A549 (cell line): ENCODE data around the gene TMEM179. TPM values are rescaled to one million over a fixed set of nuclear protein-coding genes. Genes with fewer than 3 reads are reported as not detected.

ENCODE experiments used
- ATAC-seq, 2 experiments: fragments of 200-7000 bp in 1 of 2; fragments of >200 bp in 1 of 2; cut with Nextera tagmentation in 1 of 2; cut with Tn5 transposase in 1 of 2; 3 replicates each; pipeline versions ENCODE4 v1.8.0 to v1.9.1; 2018 to 2020; ENCODE audit warnings: mild to moderate bottlenecking in 1 of 2, moderate library complexity in 1 of 2
- CTCF ChIA-PET: fragments of 300-600 bp; sonication (Branson Sonifier 250); formaldehyde crosslinking; extraction: SDS; loops from one replicate; lab custom pipeline; 2021; ENCODE audit warnings: antibody characterized with exemption, inconsistent platforms; lab: Yijun Ruan, JAX
- POLR2A ChIA-PET: fragments of 350-600 bp; formaldehyde crosslinking; extraction: SDS; loops from one replicate; lab custom pipeline; 2021; ENCODE audit warnings: antibody characterized with exemption, inconsistent platforms; lab: Yijun Ruan, JAX
- DNase-seq, 2 experiments: peaks; one replicate each; pipeline versions ENCODE4 v3.0.0 to v3.0.0-alpha.2; 2011 to 2016; ENCODE audit warnings: low read depth in 1 of 2, low spot score in 1 of 2
- FAIRE-seq: peaks from 2 replicates; lab custom pipeline; 2011; peaks lifted over from hg19 to GRCh38; lab: Jason Lieb, UNC
- H3K27ac ChIP-seq, 2 experiments: fragments of >200 bp; sonication (Bioruptor Twin); formaldehyde crosslinking; 3 replicates each; pipeline ENCODE4 v1.5.1; 2016 to 2017
- H3K4me1 ChIP-seq: fragments of >200 bp; sonication (Bioruptor Twin); formaldehyde crosslinking; 3 replicates; pipeline ENCODE4 v1.6.1; 2016
- H3K4me2 ChIP-seq: fragments of >200 bp; sonication (Bioruptor Twin); formaldehyde crosslinking; 3 replicates; pipeline ENCODE4 v1.6.1; 2016
- H3K4me3 ChIP-seq: fragments of >200 bp; sonication (Bioruptor Twin); formaldehyde crosslinking; 3 replicates; pipeline ENCODE4 v1.5.1; 2016
- H3K9me3 ChIP-seq: fragments of >200 bp; sonication (Bioruptor Twin); formaldehyde crosslinking; 3 replicates; pipeline ENCODE4 v1.6.1; 2016
- CBX2 ChIP-seq: fragments of 200-600 bp; sonication (generic); IDR thresholded peaks from 2 replicates; pipeline ENCODE4 v1.6.1; 2016; ENCODE audit warnings: low read depth, mild to moderate bottlenecking, borderline replicate concordance
- CBX8 ChIP-seq: fragments of 200-600 bp; sonication (generic); IDR thresholded peaks from 2 replicates; pipeline ENCODE4 v1.6.1; 2016
- CHD2 ChIP-seq: fragments of 150-350 bp; IDR thresholded peaks from 2 replicates; pipeline ENCODE4 v1.6.1; 2014; ENCODE audit warnings: low read length; ENCODE audit not compliant: partially characterized antibody
- CHD4 ChIP-seq: fragments of 200-600 bp; sonication (generic); IDR thresholded peaks from 2 replicates; pipeline ENCODE4 v1.6.1; 2016; ENCODE audit warnings: antibody characterized with exemption, mild to moderate bottlenecking, borderline replicate concordance
- ELK1 ChIP-seq: fragments of 150-350 bp; IDR thresholded peaks from 2 replicates; pipeline ENCODE4 v1.6.1; 2014; ENCODE audit warnings: low read depth, mild to moderate bottlenecking, low read length
- FOXS1 ChIP-seq: fragments of 250-450 bp; sonication (Bioruptor Pico); IDR thresholded peaks from 2 replicates; pipeline ENCODE4 v1.5.0; 2020; ENCODE audit warnings: mild to moderate bottlenecking, moderate library complexity
- HEYL ChIP-seq: fragments of 250-450 bp; sonication (Bioruptor Pico); IDR thresholded peaks from 2 replicates; pipeline ENCODE4 v1.8.0; 2021; ENCODE audit warnings: mild to moderate bottlenecking, moderate library complexity
- HOXB13 ChIP-seq: fragments of 250-450 bp; sonication (Bioruptor Pico); IDR thresholded peaks from 2 replicates; pipeline ENCODE4 v1.5.0; 2020; ENCODE audit warnings: low read depth, mild to moderate bottlenecking, moderate library complexity
- HOXB5 ChIP-seq: fragments of 250-450 bp; sonication (Bioruptor Pico); IDR thresholded peaks from 2 replicates; pipeline ENCODE4 v1.5.0; 2020; ENCODE audit warnings: mild to moderate bottlenecking, moderate library complexity
- JUN ChIP-seq, 2 experiments: fragments of >200 bp; sonication (Bioruptor Twin); formaldehyde crosslinking; IDR thresholded peaks; 2 replicates in 1 of 2; 3 replicates in 1 of 2; pipeline ENCODE4 v1.6.1; 2016 to 2017
- NFE2L2 ChIP-seq: fragments of 150-350 bp; conservative IDR thresholded peaks from 2 replicates; pipeline ENCODE4 v1.6.1; 2014; ENCODE audit warnings: low read length
- NR3C1 ChIP-seq: fragments of >200 bp; sonication (Bioruptor Twin); formaldehyde crosslinking; IDR thresholded peaks from 3 replicates; pipeline ENCODE4 v1.6.1; 2017
- TFCP2L1 ChIP-seq: fragments of 250-450 bp; sonication (Bioruptor Pico); IDR thresholded peaks from 2 replicates; pipeline ENCODE4 v1.5.0; 2021; ENCODE audit warnings: mild to moderate bottlenecking
- TP53 ChIP-seq: fragments of 250-450 bp; sonication (Bioruptor Pico); IDR thresholded peaks from 2 replicates; pipeline ENCODE4 v1.5.0; 2021; ENCODE audit warnings: mild to moderate bottlenecking, moderate library complexity
- ZSCAN20 ChIP-seq: fragments of 250-450 bp; sonication (Bioruptor Pico); IDR thresholded peaks from 2 replicates; pipeline ENCODE4 v1.8.0; 2022; ENCODE audit warnings: mild to moderate bottlenecking, moderate library complexity
- WGBS: methylation state at CpG from one replicate; pipeline ENCODE4 v1.1.6; 2017; ENCODE audit errors: missing lambda C conversion rate; 5-methylcytosine and 5-hydroxymethylcytosine counted together
- polyA plus RNA-seq, 4 experiments: library from polyadenylated mRNA; depleted of rRNA in 3 of 4; stranded (reverse); fragments of >200 nt; fragmentation: RNase III in 1 of 4; extraction: RNeasy Plus Mini Kit Qiagen cat#74134 plus additional on column Dnase treatment in 1 of 4; gene quantifications; 2 replicates in 3 of 4; 3 replicates in 1 of 4; pipeline ENCODE4 v1.2.3, GENCODE V29; 2011 to 2017
- TF ChIP-seq, protein P1 (sequence below): fragments of >200 bp; sonication (Bioruptor Twin); formaldehyde crosslinking; IDR thresholded peaks from 2 replicates; pipeline ENCODE4 v1.6.1; 2016
- TF ChIP-seq, protein P2 (sequence below): IDR thresholded peaks from 2 replicates; pipeline ENCODE4 v1.6.1; 2012; ENCODE audit warnings: low read depth, borderline replicate concordance
- TF ChIP-seq, protein P3 (sequence below): IDR thresholded peaks from 2 replicates; pipeline ENCODE4 v1.6.1; 2012

Gene TMEM179
- polyA plus RNA-seq, 2 of the 4 experiments (the other 2 are of a cell fraction), result 0.63 TPM; not detected in 1

DNA sequence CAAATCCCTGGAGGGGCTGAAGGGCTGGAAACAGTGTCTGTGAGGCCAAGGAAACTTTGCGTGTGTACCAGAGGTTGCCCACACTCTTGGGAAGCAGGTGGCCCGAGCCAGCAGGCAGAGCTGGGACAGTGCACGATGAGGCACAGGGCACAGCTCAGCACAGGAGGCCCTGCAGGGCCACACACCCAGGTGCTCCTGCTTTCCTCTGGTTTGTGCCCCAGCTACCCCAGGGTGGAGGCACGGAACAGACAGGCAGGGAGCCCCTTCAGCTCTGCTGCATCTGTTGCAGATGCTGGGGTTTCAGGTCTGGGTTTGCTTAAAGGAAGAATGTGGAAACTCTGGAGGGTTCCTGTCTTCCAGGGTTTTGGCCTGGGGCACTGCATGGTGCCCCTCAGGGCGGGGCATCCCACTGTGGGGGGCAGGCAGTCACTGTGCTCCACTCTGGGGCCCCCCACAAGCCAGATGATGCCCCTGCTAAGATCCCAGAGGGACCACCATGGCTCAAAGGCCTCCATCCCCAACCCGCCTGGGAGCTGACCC, 8.6 kb downstream of the TMEM179 start:
- FAIRE-seq, result no peak
- ChIA-PET CTCF (interaction anchor here (1.0 to 3.3 kb wide), 3 partner anchors 32 to 519 kb away, joined by 3 to 11 read pairs (median 6); no protein-coding TSS in a partner anchor), POLR2A (no interaction called here)

DNA sequence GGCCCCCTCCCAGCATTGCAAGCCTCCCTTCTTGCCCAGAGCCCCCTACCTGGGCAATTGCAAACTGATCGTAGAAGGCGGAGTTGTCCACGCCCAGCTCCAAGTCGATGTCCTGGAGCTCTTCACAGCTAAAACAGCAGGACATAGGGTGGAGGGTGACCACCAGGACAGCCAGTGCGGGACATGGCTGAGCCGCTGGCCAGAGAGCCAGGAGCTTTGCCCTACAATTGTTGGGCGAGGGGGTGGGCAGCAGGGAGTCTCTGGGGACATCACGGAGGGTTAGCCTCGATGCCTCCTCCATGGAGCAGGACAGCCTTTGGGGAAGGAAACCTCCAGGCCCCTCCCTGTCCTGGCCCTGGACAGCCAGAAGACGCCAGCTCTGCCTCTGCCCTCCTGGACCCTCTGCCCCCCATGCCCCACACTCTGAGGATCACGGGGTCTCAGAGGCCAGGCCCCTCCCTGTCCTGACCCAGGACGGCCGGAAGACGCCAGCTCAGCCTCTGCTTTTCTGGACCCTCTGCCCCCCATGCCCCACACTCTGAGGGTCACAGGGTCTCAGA, 9.4 kb downstream of the TMEM179 start:
- no peak for DNase-seq
- no peaks in the 10 kb centered on the region for H3K4me1 ChIP-seq

More for the DNA sequence above, 8.6 kb downstream of the TMEM179 start:
- H3K4me2 ChIP-seq, result no peak overlapping the region
- H3K9me3 ChIP-seq, result no peaks in the 10 kb centered on the region
- peak in 1 of 2 experiments; percentile 17; a peak in 1 of 6 replicates for ATAC-seq
- no peak for DNase-seq
- no peak for TF ChIP-seq HOXB13 (CRISPR knock-in tag)
- TF ChIP-seq, protein P1, sequence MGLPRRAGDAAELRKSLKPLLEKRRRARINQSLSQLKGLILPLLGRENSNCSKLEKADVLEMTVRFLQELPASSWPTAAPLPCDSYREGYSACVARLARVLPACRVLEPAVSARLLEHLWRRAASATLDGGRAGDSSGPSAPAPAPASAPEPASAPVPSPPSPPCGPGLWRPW, result no peak
- no peak for TF ChIP-seq CHD4
- TF ChIP-seq CBX2, result no peak
- no peak for TF ChIP-seq CHD2
- H3K4me3 ChIP-seq, result no peak overlapping the region
- no peak overlapping the region for H3K27ac ChIP-seq
- H3K4me1 ChIP-seq, result no peaks in the 10 kb centered on the region
- WGBS, result 31% methylated on average over 6 of the region's 6 CpGs

GRCh38 chr14:104594310-104595046, 10.1 kb downstream of the TMEM179 start:
- FAIRE-seq, result no peak
- TF ChIP-seq HOXB5 (CRISPR knock-in tag) (no peak), TFCP2L1 (CRISPR knock-in tag) (no peak), ELK1 (no peak), CBX8 (no peak)
- TF ChIP-seq, protein P2, sequence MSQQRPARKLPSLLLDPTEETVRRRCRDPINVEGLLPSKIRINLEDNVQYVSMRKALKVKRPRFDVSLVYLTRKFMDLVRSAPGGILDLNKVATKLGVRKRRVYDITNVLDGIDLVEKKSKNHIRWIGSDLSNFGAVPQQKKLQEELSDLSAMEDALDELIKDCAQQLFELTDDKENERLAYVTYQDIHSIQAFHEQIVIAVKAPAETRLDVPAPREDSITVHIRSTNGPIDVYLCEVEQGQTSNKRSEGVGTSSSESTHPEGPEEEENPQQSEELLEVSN, result no peak
- DNase-seq, result no peak
- CTCF ChIA-PET, result interaction anchor here (0.6 to 3.3 kb wide), 4 partner anchors 12 to 457 kb away, joined by 3 to 11 read pairs (median 4); no protein-coding TSS in a partner anchor
- no peak overlapping the region for H3K4me3 ChIP-seq
- no peaks in the 10 kb centered on the region for H3K9me3 ChIP-seq
- POLR2A ChIA-PET, result no interaction called here
- no peak overlapping the region for H3K4me2 ChIP-seq
- WGBS, result 40% methylated on average over 12 of the region's 15 CpGs
- no peak overlapping the region for H3K27ac ChIP-seq
- no peaks in the 10 kb centered on the region for H3K4me1 ChIP-seq
- no peak for ATAC-seq

More for the DNA sequence above, 9.4 kb downstream of the TMEM179 start:
- Histone ChIP-seq H3K9me3 (no peaks in the 10 kb centered on the region), H3K4me2 (no peak overlapping the region), H3K27ac (no peak overlapping the region), H3K4me3 (no peak overlapping the region)
- POLR2A ChIA-PET, result no interaction called here
- 70% methylated on average over 8 of the region's 14 CpGs for whole genome bisulfite sequencing
- CTCF ChIA-PET, result interaction anchor here (1.0 to 3.3 kb wide), 4 partner anchors 12 to 518 kb away, joined by 3 to 11 read pairs (median 4); no protein-coding TSS in a partner anchor
- TF ChIP-seq TP53 (CRISPR knock-in tag) (no peak), FOXS1 (no peak), NFE2L2 (no peak), JUN (IDR thresholded peaks at IDR 0.05) (no peak), ZSCAN20 (no peak), CBX2 (no peak), CBX8 (no peak), NR3C1 (no peak), HEYL (CRISPR knock-in tag) (no peak)
- TF ChIP-seq, protein P3, sequence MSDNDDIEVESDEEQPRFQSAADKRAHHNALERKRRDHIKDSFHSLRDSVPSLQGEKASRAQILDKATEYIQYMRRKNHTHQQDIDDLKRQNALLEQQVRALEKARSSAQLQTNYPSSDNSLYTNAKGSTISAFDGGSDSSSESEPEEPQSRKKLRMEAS, result no peak
- FAIRE-seq (no peak), ATAC-seq (no peak)
